Measurements from ENCODE around the gene RGMA. TPM values are rescaled to one million over a fixed set of nuclear protein-coding genes. Genes with fewer than 3 reads are reported as not detected.

RGMA gene
- total RNA-seq, 2 experiments from 2014 or later = not detected

GRCh38 chr15:93012786-93013185, 76.2 kb downstream of the RGMA start:
- POLR2A ChIA-PET = no interaction called here
- no peak overlapping the region for H3K4me3 ChIP-seq (ENCODE audit: low read depth, low read length, poor library complexity, severe bottlenecking)
- intact Hi-C loops (cut with micrococcal nuclease; ENCODE audit: unreplicated experiment) = no loop called here
- peaks cover 99% of the 10 kb centered on the region for H3K36me3 ChIP-seq (ENCODE audit: insufficient read depth, low read length)
- H2AFZ ChIP-seq (ENCODE audit: low read length) = no peak overlapping the region
- CTCF ChIA-PET (ENCODE audit: unreplicated experiment) = no interaction called here
- no peaks in the 10 kb centered on the region for H3K9me3 ChIP-seq (ENCODE audit: low read length)
- no peak for TF ChIP-seq CTCF (conservative IDR thresholded peaks at IDR 0.05; ENCODE audit: low read length)
- no peak for TF ChIP-seq EZH2phosphoT487 (IDR thresholded peaks at IDR 0.05; ENCODE audit: borderline replicate concordance, low read depth, low read length)
- H3K27ac ChIP-seq (ENCODE audit: low read depth, low read length, poor library complexity, severe bottlenecking) = no peak overlapping the region
- no peaks in the 10 kb centered on the region for H3K79me2 ChIP-seq (ENCODE audit: insufficient read depth, low read depth, low read length)
- DNase-seq (ENCODE audit: low spot score) = no peak
- no TSS peak for BruUV-seq (replicated peaks)
- no peaks in the 10 kb centered on the region for H3K9me2 ChIP-seq (ENCODE audit: insufficient read depth, low read length)
- H3K4me1 ChIP-seq (ENCODE audit: insufficient read depth, low read length, poor library complexity, severe bottlenecking) = no peaks in the 10 kb centered on the region
- H3K4me2 ChIP-seq (ENCODE audit: low read length) = no peak overlapping the region
- no peaks in the 10 kb centered on the region for H4K20me1 ChIP-seq (ENCODE audit: insufficient read depth, low read length)

- H3K27ac ChIP-seq (ENCODE audit: low read depth, low read length, poor library complexity, severe bottlenecking) = no peak overlapping the region
- no peaks in the 10 kb centered on the region for H3K4me1 ChIP-seq (ENCODE audit: insufficient read depth, low read length, poor library complexity, severe bottlenecking)
- TF ChIP-seq EZH2phosphoT487 (IDR thresholded peaks at IDR 0.05; ENCODE audit: borderline replicate concordance, low read depth, low read length) (no peak), CTCF (conservative IDR thresholded peaks at IDR 0.05; ENCODE audit: low read length) (no peak)
- H2AFZ ChIP-seq (ENCODE audit: low read length) = no peak overlapping the region
- ChIA-PET POLR2A (no interaction called here), CTCF (ENCODE audit: unreplicated experiment) (no interaction called here)
- intact Hi-C loops (cut with micrococcal nuclease; ENCODE audit: unreplicated experiment) = no loop called here
- peaks cover 100% of the 10 kb centered on the region for H3K36me3 ChIP-seq (ENCODE audit: insufficient read depth, low read length)
- no peak for DNase-seq (ENCODE audit: low spot score)
- no peak overlapping the region for H3K4me3 ChIP-seq (ENCODE audit: low read depth, low read length, poor library complexity, severe bottlenecking)
- BruUV-seq (replicated peaks) = no TSS peak
- no peak overlapping the region for H3K4me2 ChIP-seq (ENCODE audit: low read length)
- H3K79me2 ChIP-seq (ENCODE audit: insufficient read depth, low read depth, low read length) = no peaks in the 10 kb centered on the region
- H3K9me3 ChIP-seq (ENCODE audit: low read length) = no peaks in the 10 kb centered on the region
- no peaks in the 10 kb centered on the region for H3K9me2 ChIP-seq (ENCODE audit: insufficient read depth, low read length)
- 0 out of 2 replicates have a peak, but pooled peaks cover 5% of the 10 kb centered on the region for H4K20me1 ChIP-seq (ENCODE audit: insufficient read depth, low read length)
Measured at GRCh38 chr15:93007994-93008393, 81.0 kb downstream of the RGMA start.

GRCh38 chr15:93005133-93005532, 83.9 kb downstream of the RGMA start:
- no peak overlapping the region for H3K4me3 ChIP-seq (ENCODE audit: low read depth, low read length, poor library complexity, severe bottlenecking)
- H3K9me2 ChIP-seq (ENCODE audit: insufficient read depth, low read length) = no peaks in the 10 kb centered on the region
- TF ChIP-seq CTCF (conservative IDR thresholded peaks at IDR 0.05; ENCODE audit: low read length) (no peak), EZH2phosphoT487 (IDR thresholded peaks at IDR 0.05; ENCODE audit: borderline replicate concordance, low read depth, low read length) (no peak)
- H3K9me3 ChIP-seq (ENCODE audit: low read length) = no peaks in the 10 kb centered on the region
- DNase-seq (ENCODE audit: low spot score) = no peak
- CTCF ChIA-PET (ENCODE audit: unreplicated experiment) = no interaction called here
- intact Hi-C loops (cut with micrococcal nuclease; ENCODE audit: unreplicated experiment) = no loop called here
- H3K27ac ChIP-seq (ENCODE audit: low read depth, low read length, poor library complexity, severe bottlenecking) = no peak overlapping the region
- no TSS peak for BruUV-seq (replicated peaks)
- POLR2A ChIA-PET = interaction anchor here (1.0 kb wide), 1 partner anchor 13 kb away, joined by 4 read pairs; no protein-coding TSS in a partner anchor
- no peaks in the 10 kb centered on the region for H3K79me2 ChIP-seq (ENCODE audit: insufficient read depth, low read depth, low read length)
- peaks cover 100% of the 10 kb centered on the region for H3K36me3 ChIP-seq (ENCODE audit: insufficient read depth, low read length)
- no peak overlapping the region for H2AFZ ChIP-seq (ENCODE audit: low read length)
- no peaks in the 10 kb centered on the region for H3K4me1 ChIP-seq (ENCODE audit: insufficient read depth, low read length, poor library complexity, severe bottlenecking)
- H4K20me1 ChIP-seq (ENCODE audit: insufficient read depth, low read length) = 0 out of 2 replicates have a peak, but pooled peaks cover 5% of the 10 kb centered on the region
- no peak overlapping the region for H3K4me2 ChIP-seq (ENCODE audit: low read length)

Measured in OCI-LY7 (cell line).